Heart left ventricle (tissue), 13 donors: ENCODE results near the gene ZNF689.

Experiments used
- CTCF ChIP-seq, 12 donors: fragments of 200-600 bp; sonication (generic) in 4 of 12; IDR thresholded peaks; one replicate each; pipeline versions ENCODE4 v1.5.0 to v1.8.0; 2018 to 2022; ENCODE audit warnings: antibody characterized with exemption in 12 of 12, mild to moderate bottlenecking in 5 of 12
- POLR2A ChIP-seq, 2 donors: fragments of 450-650 bp; IDR thresholded peaks; one replicate each; pipeline ENCODE4 v1.6.1; 2017; ENCODE audit warnings: antibody characterized with exemption in 2 of 2, mild to moderate bottlenecking in 2 of 2, moderate library complexity in 2 of 2
- donor health status: ischemic (EF 13 %, LVEDD 7.1; RV severe dilation, severe dysfunction).
- donor health status: DM: no; HTN: yes; CAD: no.
- donor health status: DM: no; HTN: no; CAD: no.
- donor health status: ischemic (EF 25% LVEDD 6.9; RV normal size, moderate dysfunction).
- donor health status: ischemic (EF 25% LVEDD 5.7; RV mildly dilated, moderate dysfunction).
- donor health status: ischemic (EF 35%, LVEDD 5.7; RV mildly dilated, moderate dysfunction).
- donor health status: nonischemic (EF 11% LVEDD 7.7; RV severe dilation, severe dysfunction).
- donor health status: DM: yes; HTN: yes; CAD: no.
- donor health status: PGD.
- donor health status: ischemic (EF 29% LVEDD 5.4; RV normal size, mild dysfunction).
- donor health status: nonischemic (EF 23%, LVEDD 6.1; RV moderate dilation, normal function).

- peak in 1 of 12 donors; percentile 10 for TF ChIP-seq CTCF (IDR thresholded peaks at IDR 0.05)
- TF ChIP-seq POLR2A (IDR thresholded peaks at IDR 0.05): peak in 1 of 2 donors; percentile 50
Measured at GRCh38 chr16:30609926-30610839, at the start of gene ZNF689.
